ENCODE data around the gene OIT3. TPM values are rescaled to one million over a fixed set of nuclear protein-coding genes. Genes with fewer than 3 reads are reported as not detected.

The OIT3 gene
- total and polyA plus RNA-seq, 2 of the 8 experiments (the other 6 are each of a cell fraction or from before 2014, with no cell fraction given), result not detected

DNA sequence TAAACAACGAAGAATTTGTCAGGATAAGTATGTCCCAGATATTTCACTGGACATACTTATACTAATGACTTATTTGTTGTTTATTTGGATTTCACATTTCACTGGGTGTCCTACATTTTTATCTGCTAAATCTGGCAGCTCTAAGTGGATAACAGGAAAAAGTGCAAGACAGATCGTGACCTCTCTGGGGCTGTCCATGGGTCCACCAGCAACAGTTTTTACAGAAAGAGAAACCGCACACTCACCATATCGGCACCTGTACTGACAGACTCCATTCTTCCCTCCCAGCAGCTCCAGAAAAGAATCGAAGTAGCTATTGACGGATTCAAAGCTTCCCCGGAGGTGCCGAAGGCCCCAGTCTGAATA is 60.7 kb downstream of the OIT3 start:
- Histone ChIP-seq H3K4ac (replicated peaks; ENCODE audit: insufficient read length, low read depth, low read length) (no peak overlapping the region), H2BK12ac (ENCODE audit: low read depth, low read length) (no peak overlapping the region), H3K27me3 (replicated peaks in 1 of 4; ENCODE audit: control insufficient read depth in 3 of 4, extremely low read depth in 1 of 4, insufficient read depth in 3 of 4, low read length in 3 of 4) (no peaks in the 10 kb centered on the region), H2AK5ac (ENCODE audit: low read depth, low read length) (no peak overlapping the region), H3K23ac (ENCODE audit: insufficient read length) (no peak overlapping the region), H3K14ac (ENCODE audit: insufficient read length) (no peak overlapping the region), H3K79me1 (ENCODE audit: low read depth, low read length) (no peaks in the 10 kb centered on the region), H2BK5ac (ENCODE audit: low read depth, low read length) (no peak overlapping the region), H3K4me2 (ENCODE audit: insufficient read depth in 1 of 2, low read depth in 2 of 2, low read length in 2 of 2) (no peak overlapping the region), H2AFZ (ENCODE audit: low read length) (peak overlapping the region; percentile 24; the same call in 1 of the 2 replicates), H4K91ac (replicated peaks; ENCODE audit: insufficient read length, low read length) (no peak overlapping the region), H3K18ac (ENCODE audit: extremely low read depth, low read length) (0 out of 2 replicates have a peak overlapping the region, but pooled peaks have one; percentile 10), H3K4me1 (replicated peaks in 1 of 4; ENCODE audit: control insufficient read depth in 3 of 4, insufficient read depth in 4 of 4, low read length in 3 of 4) (peaks cover 8 to 18% (median 11%) of the 10 kb centered on the region in 4 experiments; a peak in 5 of 7 replicates), H3K23me2 (ENCODE audit: low read depth, low read length) (no peaks in the 10 kb centered on the region), H4K20me1 (replicated peaks in 1 of 2; ENCODE audit: control insufficient read depth in 1 of 2, insufficient read depth in 2 of 2, low read length in 2 of 2) (no peaks in the 10 kb centered on the region), H4K8ac (ENCODE audit: extremely low read depth, insufficient read depth, low read length) (no peak overlapping the region), H3K36me3 (ENCODE audit: control insufficient read depth in 2 of 4, insufficient read depth in 4 of 4, low read length in 3 of 4) (no peaks in the 10 kb centered on the region), H3K4me3 (ENCODE audit: extremely low read depth in 1 of 4, insufficient read depth in 2 of 4, low read depth in 3 of 4, low read length in 4 of 4) (no peak overlapping the region), H3K56ac (replicated peaks; ENCODE audit: insufficient read length, low read depth, low read length) (no peak overlapping the region), H3K9me3 (ENCODE audit: insufficient read depth in 2 of 2, low read depth in 1 of 2, low read length in 1 of 2) (no peaks in the 10 kb centered on the region), H2BK120ac (replicated peaks; ENCODE audit: low read depth, low read length) (no peak overlapping the region), H3K27ac (ENCODE audit: low read depth, low read length) (no peak overlapping the region), H2BK15ac (ENCODE audit: low read length) (no peak overlapping the region), H2BK20ac (ENCODE audit: low read length) (no peak overlapping the region), H3K79me2 (ENCODE audit: control insufficient read depth in 1 of 2, insufficient read depth in 2 of 2, low read length in 2 of 2) (no peaks in the 10 kb centered on the region), H4K5ac (ENCODE audit: insufficient read length, low read depth, low read length) (no peak overlapping the region), H3K9ac (replicated peaks in 1 of 4; ENCODE audit: extremely low read depth in 1 of 4, low read depth in 3 of 4, low read length in 3 of 4) (no peak overlapping the region)
- 86% methylated on average over 8 of the region's 8 CpGs; no CpG with 5 or more reads in 1 of the 2 experiments for WGBS, 2 experiments (ENCODE audit: extremely low coverage in 1 of 2, insufficient coverage in 1 of 2, insufficient read length in 1 of 2, insufficient replicate concordance in 2 of 2, low coverage in 1 of 2, low lambda C conversion rate in 2 of 2, missing lambda C conversion rate in 1 of 2)
- TF ChIP-seq EP300 (IDR thresholded peaks at IDR 0.05; ENCODE audit: borderline replicate concordance in 1 of 2, low read depth in 2 of 2, low read length in 2 of 2) (no peak), SRF (IDR thresholded peaks at IDR 0.05; ENCODE audit: low read depth, low read length) (no peak), EZH2 (IDR thresholded peaks at IDR 0.05; ENCODE audit: low read depth, low read length, severe bottlenecking) (no peak), BCL11A (IDR thresholded peaks at IDR 0.05; ENCODE audit: low read depth in 2 of 2, low read length in 2 of 2) (no peak), SAP30 (IDR thresholded peaks at IDR 0.05; ENCODE audit: insufficient read depth, insufficient replicate concordance, low read length) (no peak), RAD21 (IDR thresholded peaks at IDR 0.05 in 1 of 2, conservative IDR thresholded peaks at IDR 0.05 in 1 of 2; ENCODE audit: low read depth in 2 of 2, low read length in 2 of 2) (no peak), SP4 (IDR thresholded peaks at IDR 0.05; ENCODE audit: low read length) (no peak), KDM5A (IDR thresholded peaks at IDR 0.05; ENCODE audit: low read length) (no peak), SUZ12 (IDR thresholded peaks at IDR 0.05; ENCODE audit: low read length) (no peak)
- ChIA-PET CTCF (ENCODE audit: partially characterized antibody) (interaction anchor here (0.6 to 1.8 kb wide), 9 partner anchors 10 to 451 kb away, joined by 3 to 6 read pairs (median 3); no protein-coding TSS in a partner anchor), POLR2A (ENCODE audit: partially characterized antibody) (interaction anchor here (0.9 to 2.1 kb wide), 3 partner anchors 14 to 21 kb away, joined by 3 to 6 read pairs (median 3); no protein-coding TSS in a partner anchor)
- DNase-seq (ENCODE audit: low read depth in 1 of 2, low spot score in 2 of 2), result no peak
- FAIRE-seq, result no peak

Data from H1 (cell line).